Fibroblast of skin of left biceps (primary cell): Measurements from ENCODE around the gene PLP2.
A peak's percentile ranks its signal among the peaks of the same experiment; 100 is the strongest.
"Not testable (repeated sequence)": the region's sequence is repeated elsewhere in the genome, so short reads cannot be mapped to it uniquely, and the experiment has no call there.

ENCODE experiments used
- DNase-seq, 2 experiments: peaks; one replicate each; pipeline ENCODE4 v3.0.0-alpha.2; 2013; ENCODE audit warnings: low read depth in 2 of 2

Gene PLP2

GRCh38 chrX:49163555-49164419 lies 7.9 kb upstream of the PLP2 start:
- no peak for DNase-seq

GRCh38 chrX:49164589-49165360 lies 6.9 kb upstream of the PLP2 start:
- no peak for DNase-seq

- DNase-seq: no peak
Measured at GRCh38 chrX:49165901-49166881, 5.5 kb upstream of the PLP2 start.

GRCh38 chrX:49166914-49167739 lies 4.6 kb upstream of the PLP2 start:
- DNase-seq: no peak

- DNase-seq: no peak
Measured at GRCh38 chrX:49167740-49168108, 4.0 kb upstream of the PLP2 start.

GRCh38 chrX:49172280-49172780 lies 632 bp downstream of the PLP2 start:
- no peak for DNase-seq

GRCh38 chrX:49173544-49173943 lies 1.8 kb downstream of the PLP2 start:
- not testable (repeated sequence) for DNase-seq

- DNase-seq: no peak
Measured at GRCh38 chrX:49174723-49175122, 3.0 kb downstream of the PLP2 start.

- DNase-seq: no peak
Measured at GRCh38 chrX:49175435-49176274, 4.0 kb downstream of the PLP2 start.

- no peak for DNase-seq
Measured at GRCh38 chrX:49176421-49177326, 5.0 kb downstream of the PLP2 start.

- no peak for DNase-seq
Measured at GRCh38 chrX:49177338-49177833, 5.7 kb downstream of the PLP2 start.

GRCh38 chrX:49177873-49178480 lies 6.3 kb downstream of the PLP2 start:
- DNase-seq: no peak

- DNase-seq: no peak
Measured at GRCh38 chrX:49178537-49178936, 6.8 kb downstream of the PLP2 start.

GRCh38 chrX:49179358-49179757 lies 7.7 kb downstream of the PLP2 start:
- no peak for DNase-seq

- DNase-seq: no peak
Measured at GRCh38 chrX:49183701-49184281, 12.1 kb downstream of the PLP2 start.

GRCh38 chrX:49184294-49185281 lies 12.9 kb downstream of the PLP2 start:
- DNase-seq: peak in 1 of 2 experiments; percentile 59
